RWPE2 (cell line): ENCODE results near the gene MEPE.

Experiments used
- ATAC-seq: fragments of 200-7000 bp; cut with Tn5 transposase; 3 replicates; pipeline ENCODE4 v1.9.1; 2021; ENCODE audit warnings: low read depth
- DNase-seq: peaks from one replicate; pipeline ENCODE4 v3.0.0-alpha.2; 2020; ENCODE audit warnings: low spot score
- H3K27ac ChIP-seq: fragments of 450-650 bp; 2 replicates; pipeline ENCODE4 v1.5.1; 2017; ENCODE audit warnings: mild to moderate bottlenecking; ENCODE audit not compliant: poor library complexity, severe bottlenecking
- H3K27me3 ChIP-seq: fragments of 250-450 bp; sonication (Bioruptor Pico); 2 replicates; pipeline ENCODE4 v1.5.1; 2021; ENCODE audit warnings: mild to moderate bottlenecking, moderate library complexity; ENCODE audit not compliant: insufficient read depth, poor library complexity, severe bottlenecking
- H3K36me3 ChIP-seq: fragments of 250-450 bp; sonication (Bioruptor Pico); 2 replicates; pipeline ENCODE4 v1.5.1; 2020; ENCODE audit warnings: low read depth, mild to moderate bottlenecking, moderate library complexity
- H3K4me1 ChIP-seq: fragments of 250-450 bp; sonication (Bioruptor Pico); 2 replicates; pipeline ENCODE4 v1.5.1; 2021; ENCODE audit warnings: mild to moderate bottlenecking, moderate library complexity; ENCODE audit not compliant: insufficient read depth, poor library complexity, severe bottlenecking
- H3K4me3 ChIP-seq: fragments of 250-450 bp; sonication (Bioruptor Pico); 2 replicates; pipeline ENCODE4 v1.5.1; 2021; ENCODE audit warnings: mild to moderate bottlenecking, moderate library complexity; ENCODE audit not compliant: severe bottlenecking
- H3K9me3 ChIP-seq: fragments of 250-450 bp; sonication (Bioruptor Pico); 2 replicates; pipeline ENCODE4 v1.5.1; 2021; ENCODE audit warnings: mild to moderate bottlenecking, moderate library complexity; ENCODE audit not compliant: severe bottlenecking
- TF ChIP-seq, protein P1 (sequence below): fragments of 450-650 bp; IDR thresholded peaks from one replicate; pipeline ENCODE4 v1.5.1; 2017; ENCODE audit warnings: mild to moderate bottlenecking, moderate library complexity; ENCODE audit not compliant: poor library complexity, severe bottlenecking

The MEPE gene

DNA sequence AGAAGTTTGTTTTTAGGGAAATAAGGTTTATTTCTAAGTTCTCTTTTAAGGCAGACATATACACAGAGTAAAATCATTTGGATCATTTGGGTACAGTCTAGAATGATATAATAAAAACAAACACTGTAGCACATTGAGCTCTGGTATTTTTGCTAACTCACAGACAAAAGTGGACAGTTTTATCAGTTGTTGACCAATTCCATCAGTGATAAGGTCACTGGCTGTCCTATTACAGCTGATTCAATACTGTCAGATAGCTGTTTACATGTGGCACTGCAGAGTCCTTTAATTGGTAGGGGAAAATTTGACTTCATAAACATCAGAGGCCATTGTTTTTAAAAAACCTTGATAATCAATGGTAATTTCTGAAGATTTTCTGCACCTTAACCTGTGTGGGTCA lies 29.9 kb upstream of the MEPE start:
- Histone ChIP-seq H3K9me3 (no peaks in the 10 kb centered on the region), H3K27ac (no peak overlapping the region), H3K4me3 (no peak overlapping the region), H3K4me1 (peaks cover 6% of the 10 kb centered on the region), H3K27me3 (no peaks in the 10 kb centered on the region), H3K36me3 (no peaks in the 10 kb centered on the region)
- TF ChIP-seq, protein P1, sequence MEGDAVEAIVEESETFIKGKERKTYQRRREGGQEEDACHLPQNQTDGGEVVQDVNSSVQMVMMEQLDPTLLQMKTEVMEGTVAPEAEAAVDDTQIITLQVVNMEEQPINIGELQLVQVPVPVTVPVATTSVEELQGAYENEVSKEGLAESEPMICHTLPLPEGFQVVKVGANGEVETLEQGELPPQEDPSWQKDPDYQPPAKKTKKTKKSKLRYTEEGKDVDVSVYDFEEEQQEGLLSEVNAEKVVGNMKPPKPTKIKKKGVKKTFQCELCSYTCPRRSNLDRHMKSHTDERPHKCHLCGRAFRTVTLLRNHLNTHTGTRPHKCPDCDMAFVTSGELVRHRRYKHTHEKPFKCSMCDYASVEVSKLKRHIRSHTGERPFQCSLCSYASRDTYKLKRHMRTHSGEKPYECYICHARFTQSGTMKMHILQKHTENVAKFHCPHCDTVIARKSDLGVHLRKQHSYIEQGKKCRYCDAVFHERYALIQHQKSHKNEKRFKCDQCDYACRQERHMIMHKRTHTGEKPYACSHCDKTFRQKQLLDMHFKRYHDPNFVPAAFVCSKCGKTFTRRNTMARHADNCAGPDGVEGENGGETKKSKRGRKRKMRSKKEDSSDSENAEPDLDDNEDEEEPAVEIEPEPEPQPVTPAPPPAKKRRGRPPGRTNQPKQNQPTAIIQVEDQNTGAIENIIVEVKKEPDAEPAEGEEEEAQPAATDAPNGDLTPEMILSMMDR: no peak
- DNase-seq: no peak
- no peak for ATAC-seq

DNA sequence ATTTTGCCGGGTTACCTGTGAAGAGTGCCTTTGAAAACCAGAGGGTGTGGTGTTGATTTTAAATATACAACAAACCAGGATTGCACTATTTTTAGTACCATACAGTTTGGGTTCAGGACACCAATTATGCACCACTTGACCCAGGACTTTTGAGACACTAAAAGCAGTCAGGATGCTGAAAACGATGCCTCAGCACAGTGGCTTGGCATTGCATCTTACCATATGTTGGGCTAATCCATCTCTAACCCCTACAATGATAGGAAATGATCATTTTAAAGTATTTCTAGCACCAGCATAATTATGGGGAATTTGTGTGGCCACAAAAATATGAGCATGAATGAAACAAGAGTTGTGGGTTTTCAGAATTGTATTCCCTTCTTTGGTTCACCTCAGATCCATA lies 29.3 kb upstream of the MEPE start:
- DNase-seq (no peak), ATAC-seq (no peak)
- no peaks in the 10 kb centered on the region for H3K9me3 ChIP-seq
- H3K27ac ChIP-seq: no peak overlapping the region
- H3K27me3 ChIP-seq: no peaks in the 10 kb centered on the region
- H3K36me3 ChIP-seq: no peaks in the 10 kb centered on the region
- no peak overlapping the region for H3K4me3 ChIP-seq
- TF ChIP-seq, protein P1: no peak
- peaks cover 6% of the 10 kb centered on the region for H3K4me1 ChIP-seq

DNA sequence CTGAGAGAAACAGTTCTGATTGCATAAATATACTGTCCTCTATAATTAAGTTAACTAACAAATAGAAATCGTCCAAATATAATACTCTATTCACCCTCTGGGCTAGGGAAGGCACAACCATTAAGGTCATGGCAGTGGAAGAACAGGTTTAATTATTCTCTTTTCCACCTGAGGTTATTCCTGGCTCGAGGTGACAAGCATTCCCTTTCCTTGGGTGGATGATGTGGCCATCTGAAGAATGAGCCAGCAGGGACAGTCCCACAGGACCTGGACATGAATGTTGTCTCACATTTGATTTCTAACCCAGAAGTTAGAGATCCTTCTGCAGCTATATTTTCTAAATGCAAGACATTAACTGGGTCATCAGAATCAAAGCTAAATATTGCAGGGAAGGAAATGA lies 27.9 kb upstream of the MEPE start:
- TF ChIP-seq, protein P1: no peak
- Histone ChIP-seq H3K4me3 (no peak overlapping the region), H3K4me1 (peaks cover 6% of the 10 kb centered on the region), H3K27me3 (no peaks in the 10 kb centered on the region), H3K36me3 (no peaks in the 10 kb centered on the region), H3K9me3 (no peaks in the 10 kb centered on the region), H3K27ac (no peak overlapping the region)
- DNase-seq (no peak), ATAC-seq (no peak)

DNA sequence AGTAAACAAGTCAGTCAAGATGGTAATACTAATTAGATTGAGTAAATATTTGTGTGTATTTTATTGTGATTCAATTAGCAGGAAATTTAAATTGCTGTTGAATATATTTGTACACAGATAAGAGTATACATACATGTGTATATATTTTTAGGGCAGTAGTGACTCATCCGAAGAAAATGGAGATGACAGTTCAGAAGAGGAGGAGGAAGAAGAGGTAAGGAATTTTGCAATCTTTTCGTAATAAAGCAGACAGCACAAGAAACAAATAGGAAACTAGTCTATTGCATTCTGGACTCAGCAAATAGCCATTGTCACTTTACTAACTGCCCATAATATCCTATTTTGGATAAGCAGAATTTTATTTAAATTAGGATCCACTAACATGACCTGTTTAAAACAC lies 26.8 kb upstream of the MEPE start:
- no peaks in the 10 kb centered on the region for H3K27me3 ChIP-seq
- H3K4me3 ChIP-seq: no peak overlapping the region
- DNase-seq: no peak
- no peak overlapping the region for H3K27ac ChIP-seq
- H3K9me3 ChIP-seq: no peaks in the 10 kb centered on the region
- peaks cover 6% of the 10 kb centered on the region for H3K4me1 ChIP-seq
- no peaks in the 10 kb centered on the region for H3K36me3 ChIP-seq
- 0 out of 3 replicates have a peak, but pooled peaks have one; percentile 35 for ATAC-seq
- TF ChIP-seq, protein P1: no peak

DNA sequence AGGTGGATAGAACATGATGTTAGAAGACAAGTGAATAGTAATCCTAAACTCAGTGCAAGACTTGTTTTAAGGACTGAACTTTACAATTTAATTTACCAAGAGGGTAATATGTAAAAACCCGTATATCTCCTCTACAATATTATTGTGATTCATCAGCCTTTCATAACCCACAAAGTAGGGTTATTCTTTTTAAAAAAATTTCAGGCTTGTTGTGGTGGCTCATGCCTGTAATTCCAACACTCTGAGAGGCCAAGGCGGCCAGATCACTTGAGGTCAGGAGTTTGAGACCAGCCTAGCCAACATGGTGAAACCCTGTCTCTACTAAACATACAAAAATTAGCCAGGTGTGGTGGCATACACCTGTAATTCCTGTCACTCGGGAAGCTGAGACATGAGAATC lies 26.2 kb upstream of the MEPE start:
- H3K4me1 ChIP-seq: peaks cover 6% of the 10 kb centered on the region
- no peaks in the 10 kb centered on the region for H3K27me3 ChIP-seq
- H3K9me3 ChIP-seq: no peaks in the 10 kb centered on the region
- TF ChIP-seq, protein P1: no peak
- ATAC-seq (no peak), DNase-seq (no peak)
- no peaks in the 10 kb centered on the region for H3K36me3 ChIP-seq
- H3K4me3 ChIP-seq: no peak overlapping the region
- no peak overlapping the region for H3K27ac ChIP-seq
